A673 (cell line): ENCODE measurements around the gene BUD23.

ENCODE experiments used
- CTCF ChIP-seq: fragments of 300-800, 200-600 bp; sonication (generic); conservative IDR thresholded peaks from 2 replicates; pipeline ENCODE4 v1.5.1; 2017; ENCODE audit warnings: low read depth, mild to moderate bottlenecking, antibody characterized with exemption, low read length, moderate library complexity, mixed read lengths
- EZH2 ChIP-seq: fragments of 200-600 bp; sonication (generic); IDR thresholded peaks from 2 replicates; pipeline ENCODE4 v1.6.1; 2017; ENCODE audit warnings: borderline replicate concordance, low read depth, mild to moderate bottlenecking, mixed read lengths, antibody characterized with exemption, low read length; ENCODE audit not compliant: poor library complexity, severe bottlenecking

- no peak for TF ChIP-seq CTCF
- no peak for TF ChIP-seq EZH2
Measured at GRCh38 chr7:73727952-73728351, 44.6 kb downstream of the BUD23 start.
